GM18520 (cell line): Measurements from ENCODE around the gene MYO7B.

Experiments used
- ATAC-seq: cut with Tn5 transposase; IDR thresholded peaks from one replicate; pipeline ENCODE4 v1.9.1; 2021; ENCODE audit not compliant: unreplicated experiment

MYO7B gene

GRCh38 chr2:127674241-127675209 lies 139.0 kb downstream of the MYO7B start:
- no peak for ATAC-seq

DNA sequence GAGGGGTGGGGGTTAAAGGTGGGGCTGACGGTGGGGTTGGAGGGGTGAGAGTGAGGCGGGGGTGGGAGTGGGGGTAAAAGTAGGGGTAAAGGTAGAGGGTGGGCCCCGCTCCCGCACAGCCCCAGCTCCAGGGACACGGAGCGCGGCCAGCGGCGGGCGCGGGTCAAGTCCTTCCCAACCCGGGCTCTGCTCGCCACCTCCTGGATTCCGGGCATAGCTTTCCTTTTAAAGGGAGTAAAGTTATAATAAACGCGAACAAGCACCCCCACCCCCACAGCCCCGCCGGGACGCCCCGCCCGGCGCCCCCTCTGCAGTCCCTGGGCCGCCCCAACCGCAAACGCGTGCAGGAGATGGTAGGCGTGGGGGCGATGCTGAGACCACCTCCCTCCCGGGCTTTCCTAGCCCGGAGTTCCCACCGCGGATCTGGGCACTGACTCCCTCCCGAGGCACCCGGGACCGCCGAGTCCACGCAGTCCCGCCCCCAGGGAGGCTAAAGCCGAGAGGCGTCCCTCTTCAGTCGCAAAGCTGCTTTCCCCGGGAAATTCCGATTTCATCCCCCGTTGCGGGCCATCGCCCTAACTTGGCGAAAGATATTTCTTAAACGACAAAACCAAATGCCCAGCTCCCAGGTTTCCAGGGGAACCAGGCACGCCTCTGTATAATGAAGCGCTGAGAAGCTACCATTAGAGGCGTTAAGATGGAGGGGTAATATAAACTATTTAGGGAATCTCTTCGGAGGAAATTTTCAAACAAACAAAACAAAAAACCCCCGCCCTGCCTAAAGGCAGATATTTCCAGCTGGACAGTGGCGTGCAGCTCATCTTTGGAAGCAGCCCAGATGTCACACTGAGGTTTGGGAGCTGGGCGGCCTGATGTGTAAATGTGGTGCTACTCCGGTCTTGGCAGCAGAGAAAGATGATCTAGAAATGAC lies 140.1 kb downstream of the MYO7B start, which contains the start of gene LIMS2:
Gene LIMS2 (minus strand): TSS at position 200 of the 931 bp plus-strand sequence. CDS start 506 bp downstream, outside the sequence.
- ATAC-seq: no peak

GRCh38 chr2:127676906-127677305 lies 141.4 kb downstream of the MYO7B start:
- ATAC-seq: no peak

DNA sequence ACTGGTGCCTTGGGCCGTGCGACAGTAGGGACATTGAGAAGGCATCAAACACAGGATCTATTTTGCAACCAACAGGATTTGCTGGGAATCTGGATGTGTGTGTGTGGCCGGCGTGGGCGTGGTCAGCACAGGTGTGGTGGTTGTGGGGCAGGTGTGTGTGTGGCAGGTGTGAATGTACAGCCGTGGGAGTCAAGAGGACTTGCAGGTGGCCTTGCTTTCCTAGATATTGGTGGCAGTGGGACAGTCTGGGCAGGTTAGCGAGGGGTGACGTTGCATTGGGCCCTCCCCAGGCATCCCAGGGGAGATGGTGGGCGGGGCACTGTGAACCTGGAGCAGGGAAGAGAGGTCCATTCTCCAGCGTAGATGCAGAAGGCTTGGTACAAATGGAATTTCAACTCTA lies 143.0 kb downstream of the MYO7B start:
- ATAC-seq: no peak

GRCh38 chr2:127678991-127679390 lies 143.5 kb downstream of the MYO7B start:
- no peak for ATAC-seq

DNA sequence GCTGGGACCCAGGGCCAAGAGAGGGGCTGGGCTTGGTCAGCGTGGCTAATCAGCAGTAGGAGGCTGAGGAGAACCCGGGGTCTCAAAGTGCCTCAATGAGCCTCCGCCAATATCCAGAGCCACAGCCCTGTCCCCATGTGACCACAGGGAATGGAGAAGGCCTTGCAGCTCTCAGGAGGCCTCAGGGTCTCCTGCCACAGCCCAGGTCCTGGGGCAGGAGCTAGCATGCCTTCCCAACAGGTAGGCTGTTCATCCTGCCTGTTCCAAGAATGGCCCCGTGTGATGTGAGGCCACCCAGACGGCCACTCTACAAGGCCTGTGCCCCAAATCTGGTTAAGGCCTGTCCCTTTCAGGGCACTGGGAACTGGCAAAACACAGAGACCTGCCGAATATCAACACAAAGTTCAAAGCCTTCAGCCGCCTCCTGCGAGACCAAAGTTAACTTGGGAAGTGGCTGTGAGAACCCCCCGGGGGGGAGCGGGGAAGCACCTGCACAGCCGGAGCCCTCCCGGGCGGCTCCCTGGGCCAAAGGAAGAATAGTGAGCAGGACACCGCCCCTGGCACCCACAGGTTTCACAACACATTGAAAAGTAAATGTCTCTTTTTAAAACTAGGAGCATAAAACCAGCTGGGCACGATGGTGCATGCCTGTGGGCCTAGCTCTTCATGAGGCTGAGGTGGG lies 144.3 kb downstream of the MYO7B start:
- no peak for ATAC-seq

DNA sequence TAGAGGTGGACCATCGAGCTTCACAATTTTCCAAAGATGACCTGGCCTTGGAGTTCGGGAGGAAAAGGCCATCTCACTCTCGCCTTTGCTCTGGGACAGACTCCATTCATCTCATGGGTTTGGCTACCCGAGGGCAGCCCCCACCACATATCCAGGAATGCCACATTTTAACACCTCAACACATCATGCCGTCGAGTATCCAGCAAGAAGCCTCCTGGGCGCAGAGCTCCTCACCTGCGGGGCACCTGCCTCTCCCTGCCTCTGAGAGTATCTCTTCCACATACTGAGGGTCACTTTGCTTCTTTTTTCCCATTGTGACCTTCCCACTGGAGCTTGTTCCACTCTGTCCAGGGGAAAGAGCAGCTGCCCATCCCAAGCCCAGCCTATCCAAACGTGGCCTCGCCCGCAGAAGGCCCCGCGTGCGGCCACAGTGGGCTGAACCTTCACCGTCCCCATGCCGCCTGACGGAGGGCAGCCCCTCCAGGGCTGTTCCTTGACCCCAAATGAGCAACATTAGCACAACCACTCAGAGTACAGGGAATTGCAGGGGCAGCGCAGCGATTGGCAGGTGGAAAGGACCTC lies 145.3 kb downstream of the MYO7B start:
- no peak for ATAC-seq

DNA sequence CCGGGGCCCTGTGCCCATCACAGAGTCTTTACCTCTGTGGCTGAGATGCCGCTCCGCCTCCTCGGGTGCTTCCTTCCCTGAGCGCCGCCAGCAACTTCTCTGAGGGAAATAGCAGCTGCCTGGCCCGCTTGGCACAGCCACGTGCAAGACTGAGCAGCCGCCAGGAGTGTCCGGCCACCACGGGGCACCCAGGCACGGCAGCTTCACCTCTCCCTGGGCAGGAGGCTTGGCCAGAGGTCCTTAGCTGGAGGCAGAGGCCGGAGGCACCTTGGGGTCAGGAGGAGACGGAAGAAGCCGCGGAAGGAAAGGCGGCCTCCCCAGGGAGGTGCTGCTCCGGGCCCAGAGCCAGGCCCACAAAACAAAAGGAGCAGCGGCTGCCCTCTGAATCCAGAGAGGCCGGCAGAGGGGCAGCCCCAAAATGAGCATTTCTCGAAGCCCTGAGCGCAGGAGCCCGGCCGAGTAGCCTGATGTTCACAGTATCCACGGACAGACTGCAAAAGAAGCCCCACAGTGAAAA lies 145.9 kb downstream of the MYO7B start:
- no peak for ATAC-seq

GRCh38 chr2:127681976-127682857 lies 146.7 kb downstream of the MYO7B start:
- ATAC-seq: no peak

DNA sequence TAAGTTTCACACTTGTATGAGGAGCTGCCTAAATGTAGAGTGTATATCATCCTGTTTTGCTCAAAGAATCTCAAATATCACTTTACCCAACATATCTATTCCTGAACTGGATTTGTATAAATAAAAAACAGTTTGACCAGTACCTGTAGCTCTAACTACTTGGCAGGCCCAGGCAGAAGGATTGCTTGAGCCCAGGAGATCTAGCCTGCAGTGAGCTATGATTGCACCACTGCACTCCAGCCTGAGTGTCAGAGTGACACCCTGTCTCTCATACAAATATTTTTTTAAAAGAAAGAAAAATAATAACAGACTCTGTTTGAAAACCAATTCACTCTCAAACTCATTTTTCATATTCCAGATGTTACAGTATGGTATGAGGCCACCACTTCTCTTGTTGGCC lies 147.6 kb downstream of the MYO7B start:
- ATAC-seq: no peak

- ATAC-seq: no peak
These were observed 148.3 kb downstream of the MYO7B start for GRCh38 chr2:127683757-127684156.

GRCh38 chr2:127685410-127686080 lies 150.1 kb downstream of the MYO7B start:
- no peak for ATAC-seq
